GM18520 (cell line): ENCODE data around the gene BCL2L1.
"Not testable (repeated sequence)": the region's sequence is repeated elsewhere in the genome, so short reads cannot be mapped to it uniquely, and the experiment has no call there.

Experiments used
- ATAC-seq: cut with Tn5 transposase; IDR thresholded peaks from one replicate; pipeline ENCODE4 v1.9.1; 2021; ENCODE audit not compliant: unreplicated experiment

BCL2L1 gene

GRCh38 chr20:31661625-31662371 lies 60.9 kb downstream of the BCL2L1 start:
- ATAC-seq, result no peak

- no peak for ATAC-seq
Measured at GRCh38 chr20:31654534-31654933, 68.1 kb downstream of the BCL2L1 start.

- ATAC-seq, result no peak
Measured at GRCh38 chr20:31653561-31653960, 69.1 kb downstream of the BCL2L1 start.

- no peak for ATAC-seq
Measured at GRCh38 chr20:31652917-31653396, 69.7 kb downstream of the BCL2L1 start.

- not testable (repeated sequence) for ATAC-seq
Measured at GRCh38 chr20:31648104-31648503, 74.6 kb downstream of the BCL2L1 start.

- ATAC-seq, result no peak
Measured at GRCh38 chr20:31644701-31645100, 78.0 kb downstream of the BCL2L1 start.

GRCh38 chr20:31643522-31643921 lies 79.1 kb downstream of the BCL2L1 start:
- ATAC-seq, result no peak

- no peak for ATAC-seq
Measured at GRCh38 chr20:31642837-31643236, 79.8 kb downstream of the BCL2L1 start.

GRCh38 chr20:31641391-31641790 lies 81.3 kb downstream of the BCL2L1 start:
- ATAC-seq, result no peak

- ATAC-seq, result no peak
Measured at GRCh38 chr20:31640259-31640658, 82.4 kb downstream of the BCL2L1 start.

GRCh38 chr20:31638816-31639215 lies 83.9 kb downstream of the BCL2L1 start:
- no peak for ATAC-seq

- no peak for ATAC-seq
Measured at GRCh38 chr20:31638317-31638716, 84.4 kb downstream of the BCL2L1 start.

GRCh38 chr20:31637660-31638059 lies 85.0 kb downstream of the BCL2L1 start, which contains the start of gene COX4I2:
Gene COX4I2 (plus strand): TSS chr20:31637912. CDS start chr20:31639018, 1,106 bp downstream.
- ATAC-seq, result no peak

GRCh38 chr20:31633339-31633914 lies 89.2 kb downstream of the BCL2L1 start:
- ATAC-seq, result no peak

GRCh38 chr20:31632548-31633338 lies 89.9 kb downstream of the BCL2L1 start:
- ATAC-seq, result no peak

- no peak for ATAC-seq
Measured at GRCh38 chr20:31630187-31630790, 92.4 kb downstream of the BCL2L1 start.

GRCh38 chr20:31628057-31628456 lies 94.6 kb downstream of the BCL2L1 start:
- not testable (repeated sequence) for ATAC-seq

GRCh38 chr20:31626534-31626933 lies 96.1 kb downstream of the BCL2L1 start:
- not testable (repeated sequence) for ATAC-seq

GRCh38 chr20:31623123-31623505 lies 99.6 kb downstream of the BCL2L1 start:
- not testable (repeated sequence) for ATAC-seq

- ATAC-seq, result no peak
Measured at GRCh38 chr20:31620246-31620645, 102.4 kb downstream of the BCL2L1 start.

- ATAC-seq, result no peak
Measured at GRCh38 chr20:31617432-31618104, 105.1 kb downstream of the BCL2L1 start.
